Measurements from ENCODE around the gene SPON1. TPM values are rescaled to one million over a fixed set of nuclear protein-coding genes. Genes with fewer than 3 reads are reported as not detected.

Gene SPON1
- total and polyA plus RNA-seq, 4 donors: 0.72 to 4.9 (median 1.2) TPM

DNA sequence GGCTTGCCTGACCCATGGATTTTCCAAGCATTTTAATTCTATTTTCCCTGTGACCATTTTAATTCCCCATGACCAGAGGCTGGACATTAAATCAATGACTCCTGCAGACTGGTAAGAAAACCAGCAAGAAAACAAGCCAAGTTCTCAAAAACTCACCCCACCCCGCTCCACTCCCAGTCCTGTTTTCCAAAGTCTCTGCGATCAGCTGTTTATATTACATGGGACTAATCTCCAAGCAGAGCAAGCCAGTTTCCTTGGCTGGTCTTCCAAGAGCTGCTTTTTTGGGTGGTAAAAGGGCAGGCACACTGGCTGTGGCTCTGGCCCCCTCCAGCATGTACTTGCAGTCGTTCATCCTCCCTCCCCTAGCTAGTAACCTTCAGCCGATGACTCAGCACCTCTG, 298.5 kb downstream of the SPON1 start (continued):
- TF ChIP-seq CTCF (IDR thresholded peaks at IDR 0.05; ENCODE audit: low read depth, low read length, missing input control) (no peak), NR2F2 (IDR thresholded peaks at IDR 0.05) (no peak), YY1 (IDR thresholded peaks at IDR 0.05) (no peak), JUND (IDR thresholded peaks at IDR 0.05) (no peak), TAF1 (conservative IDR thresholded peaks at IDR 0.05) (no peak)
- TF ChIP-seq, protein P1, sequence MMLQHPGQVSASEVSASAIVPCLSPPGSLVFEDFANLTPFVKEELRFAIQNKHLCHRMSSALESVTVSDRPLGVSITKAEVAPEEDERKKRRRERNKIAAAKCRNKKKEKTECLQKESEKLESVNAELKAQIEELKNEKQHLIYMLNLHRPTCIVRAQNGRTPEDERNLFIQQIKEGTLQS (IDR thresholded peaks at IDR 0.05): no peak

DNA sequence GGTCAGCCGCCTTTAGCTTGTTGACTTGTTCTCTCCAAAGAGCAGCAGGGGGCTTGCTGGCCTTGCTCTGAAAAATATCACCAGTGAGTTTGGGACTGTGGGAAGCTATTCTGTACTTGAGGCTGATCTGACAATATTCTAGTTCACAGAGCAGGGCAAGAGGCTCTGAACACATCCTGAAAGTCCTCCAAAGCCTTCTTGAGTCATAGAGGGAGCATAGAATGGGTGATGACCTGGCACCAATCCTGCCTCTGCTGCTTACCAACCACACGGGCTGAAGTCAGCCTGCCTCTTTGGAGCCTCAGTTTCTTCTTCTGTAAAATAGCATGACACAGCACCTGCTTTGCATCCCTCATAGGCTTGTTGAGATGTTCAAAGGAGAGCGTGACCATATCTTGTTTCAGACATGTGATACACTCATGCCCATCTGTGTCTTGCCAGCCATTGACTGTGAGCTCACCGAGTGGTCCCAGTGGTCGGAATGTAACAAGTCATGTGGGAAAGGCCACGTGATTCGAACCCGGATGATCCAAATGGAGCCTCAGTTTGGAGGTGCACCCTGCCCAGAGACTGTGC, 299.8 kb downstream of the SPON1 start:
- H3K27ac ChIP-seq (ENCODE audit: low read depth in 1 of 2, low read length in 2 of 2): no peak overlapping the region
- WGBS: 90% methylated on average over 8 of the region's 8 CpGs
- TF ChIP-seq RXRA (IDR thresholded peaks at IDR 0.05) (no peak), FOXA2 (IDR thresholded peaks at IDR 0.05) (no peak), HNF4A (conservative IDR thresholded peaks at IDR 0.05) (no peak), FOXA1 (IDR thresholded peaks at IDR 0.05) (no peak), HNF4G (IDR thresholded peaks at IDR 0.05) (no peak)
- TF ChIP-seq, protein P2, sequence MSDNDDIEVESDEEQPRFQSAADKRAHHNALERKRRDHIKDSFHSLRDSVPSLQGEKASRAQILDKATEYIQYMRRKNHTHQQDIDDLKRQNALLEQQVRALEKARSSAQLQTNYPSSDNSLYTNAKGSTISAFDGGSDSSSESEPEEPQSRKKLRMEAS (IDR thresholded peaks at IDR 0.05): no peak
- DNase-seq (ENCODE audit: low spot score): no peak
- no peak overlapping the region for H3K9ac ChIP-seq (ENCODE audit: low read depth in 1 of 2, low read length in 2 of 2)
- no peaks in the 10 kb centered on the region for H3K27me3 ChIP-seq (ENCODE audit: control insufficient read depth in 4 of 4, insufficient read depth in 4 of 4, low read length in 3 of 4)
- no peaks in the 10 kb centered on the region for H3K9me3 ChIP-seq (ENCODE audit: control insufficient read depth in 4 of 4, low read length in 3 of 4)
- no peaks in the 10 kb centered on the region for H3K36me3 ChIP-seq (ENCODE audit: control insufficient read depth in 4 of 4, insufficient read depth in 3 of 4, low read depth in 1 of 4, low read length in 3 of 4)
- H3K4me3 ChIP-seq (ENCODE audit: low read depth in 1 of 3, low read length in 3 of 3): no peak overlapping the region
- peaks cover 0 to 10% (median 6%) of the 10 kb centered on the region in 4 donors for H3K4me1 ChIP-seq (ENCODE audit: control insufficient read depth in 4 of 4, insufficient read depth in 4 of 4, low read length in 3 of 4)

DNA sequence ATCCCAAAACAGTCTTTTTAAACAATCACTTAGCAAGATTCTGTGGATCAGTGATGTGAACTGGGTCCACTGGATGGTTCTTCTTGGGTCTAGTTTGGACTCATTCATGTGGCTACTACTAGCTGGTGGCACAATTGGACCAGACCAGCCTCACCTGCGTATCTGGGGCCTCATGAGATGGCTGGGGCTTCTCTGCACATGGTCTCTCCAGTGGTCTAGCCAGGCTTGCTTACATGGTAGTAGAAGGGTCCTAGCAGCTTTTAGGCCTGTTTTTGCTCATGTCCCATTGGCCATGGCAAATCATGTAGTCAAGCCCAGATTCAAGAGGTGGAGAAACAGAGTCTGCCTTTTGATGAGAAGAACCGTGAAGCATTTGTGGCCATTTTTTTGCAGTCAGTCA, 302.4 kb downstream of the SPON1 start:
- no peaks in the 10 kb centered on the region for H3K4me1 ChIP-seq (ENCODE audit: control insufficient read depth in 4 of 4, insufficient read depth in 4 of 4, low read length in 3 of 4)
- 100% methylated on average over 2 of the region's 2 CpGs for WGBS
- H3K27me3 ChIP-seq (ENCODE audit: control insufficient read depth in 4 of 4, insufficient read depth in 4 of 4, low read length in 3 of 4): no peaks in the 10 kb centered on the region
- no peaks in the 10 kb centered on the region for H3K36me3 ChIP-seq (ENCODE audit: control insufficient read depth in 4 of 4, insufficient read depth in 3 of 4, low read depth in 1 of 4, low read length in 3 of 4)
- no peak overlapping the region for H3K27ac ChIP-seq (ENCODE audit: low read depth in 1 of 2, low read length in 2 of 2)
- no peak for DNase-seq (ENCODE audit: low spot score)
- no peak for TF ChIP-seq YY1 (IDR thresholded peaks at IDR 0.05)
- TF ChIP-seq, protein P3, sequence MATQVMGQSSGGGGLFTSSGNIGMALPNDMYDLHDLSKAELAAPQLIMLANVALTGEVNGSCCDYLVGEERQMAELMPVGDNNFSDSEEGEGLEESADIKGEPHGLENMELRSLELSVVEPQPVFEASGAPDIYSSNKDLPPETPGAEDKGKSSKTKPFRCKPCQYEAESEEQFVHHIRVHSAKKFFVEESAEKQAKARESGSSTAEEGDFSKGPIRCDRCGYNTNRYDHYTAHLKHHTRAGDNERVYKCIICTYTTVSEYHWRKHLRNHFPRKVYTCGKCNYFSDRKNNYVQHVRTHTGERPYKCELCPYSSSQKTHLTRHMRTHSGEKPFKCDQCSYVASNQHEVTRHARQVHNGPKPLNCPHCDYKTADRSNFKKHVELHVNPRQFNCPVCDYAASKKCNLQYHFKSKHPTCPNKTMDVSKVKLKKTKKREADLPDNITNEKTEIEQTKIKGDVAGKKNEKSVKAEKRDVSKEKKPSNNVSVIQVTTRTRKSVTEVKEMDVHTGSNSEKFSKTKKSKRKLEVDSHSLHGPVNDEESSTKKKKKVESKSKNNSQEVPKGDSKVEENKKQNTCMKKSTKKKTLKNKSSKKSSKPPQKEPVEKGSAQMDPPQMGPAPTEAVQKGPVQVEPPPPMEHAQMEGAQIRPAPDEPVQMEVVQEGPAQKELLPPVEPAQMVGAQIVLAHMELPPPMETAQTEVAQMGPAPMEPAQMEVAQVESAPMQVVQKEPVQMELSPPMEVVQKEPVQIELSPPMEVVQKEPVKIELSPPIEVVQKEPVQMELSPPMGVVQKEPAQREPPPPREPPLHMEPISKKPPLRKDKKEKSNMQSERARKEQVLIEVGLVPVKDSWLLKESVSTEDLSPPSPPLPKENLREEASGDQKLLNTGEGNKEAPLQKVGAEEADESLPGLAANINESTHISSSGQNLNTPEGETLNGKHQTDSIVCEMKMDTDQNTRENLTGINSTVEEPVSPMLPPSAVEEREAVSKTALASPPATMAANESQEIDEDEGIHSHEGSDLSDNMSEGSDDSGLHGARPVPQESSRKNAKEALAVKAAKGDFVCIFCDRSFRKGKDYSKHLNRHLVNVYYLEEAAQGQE (IDR thresholded peaks at IDR 0.05): no peak
- no peak for TF ChIP-seq FOXA2 (IDR thresholded peaks at IDR 0.05)
- TF ChIP-seq, protein P4, sequence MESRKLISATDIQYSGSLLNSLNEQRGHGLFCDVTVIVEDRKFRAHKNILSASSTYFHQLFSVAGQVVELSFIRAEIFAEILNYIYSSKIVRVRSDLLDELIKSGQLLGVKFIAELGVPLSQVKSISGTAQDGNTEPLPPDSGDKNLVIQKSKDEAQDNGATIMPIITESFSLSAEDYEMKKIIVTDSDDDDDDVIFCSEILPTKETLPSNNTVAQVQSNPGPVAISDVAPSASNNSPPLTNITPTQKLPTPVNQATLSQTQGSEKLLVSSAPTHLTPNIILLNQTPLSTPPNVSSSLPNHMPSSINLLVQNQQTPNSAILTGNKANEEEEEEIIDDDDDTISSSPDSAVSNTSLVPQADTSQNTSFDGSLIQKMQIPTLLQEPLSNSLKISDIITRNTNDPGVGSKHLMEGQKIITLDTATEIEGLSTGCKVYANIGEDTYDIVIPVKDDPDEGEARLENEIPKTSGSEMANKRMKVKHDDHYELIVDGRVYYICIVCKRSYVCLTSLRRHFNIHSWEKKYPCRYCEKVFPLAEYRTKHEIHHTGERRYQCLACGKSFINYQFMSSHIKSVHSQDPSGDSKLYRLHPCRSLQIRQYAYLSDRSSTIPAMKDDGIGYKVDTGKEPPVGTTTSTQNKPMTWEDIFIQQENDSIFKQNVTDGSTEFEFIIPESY (IDR thresholded peaks at IDR 0.05): no peak
- no peak for TF ChIP-seq RXRA (IDR thresholded peaks at IDR 0.05)
- no peak for TF ChIP-seq SP1 (IDR thresholded peaks at IDR 0.05)
- no peak for TF ChIP-seq JUND (IDR thresholded peaks at IDR 0.05)
- TF ChIP-seq, protein P2 (IDR thresholded peaks at IDR 0.05): no peak
- H3K9ac ChIP-seq (ENCODE audit: low read depth in 1 of 2, low read length in 2 of 2): no peak overlapping the region
- H3K9me3 ChIP-seq (ENCODE audit: control insufficient read depth in 4 of 4, low read length in 3 of 4): no peaks in the 10 kb centered on the region
- no peak overlapping the region for H3K4me3 ChIP-seq (ENCODE audit: low read depth in 1 of 3, low read length in 3 of 3)
